Suprapubic skin (tissue), 4 donors: ENCODE data around the gene PCK2.

ENCODE experiments used
- CTCF ChIP-seq, 2 donors: fragments of 200-600 bp in 1 of 2; fragments of 450-650 bp in 1 of 2; sonication (generic) in 1 of 2; IDR thresholded peaks; one replicate each; pipeline ENCODE4 v1.5.1; 2016 to 2019; ENCODE audit warnings: antibody characterized with exemption in 2 of 2, mild to moderate bottlenecking in 1 of 2, moderate library complexity in 1 of 2
- POLR2A ChIP-seq, 2 donors: fragments of 450-650 bp; IDR thresholded peaks; one replicate each; pipeline ENCODE4 v1.6.1; 2017; ENCODE audit warnings: antibody characterized with exemption in 2 of 2, mild to moderate bottlenecking in 2 of 2, moderate library complexity in 2 of 2
- POLR2AphosphoS5 ChIP-seq, 3 donors: sonication (generic); formaldehyde crosslinking; IDR thresholded peaks; one replicate each; pipeline ENCODE4 v1.6.1; 2017; ENCODE audit warnings: antibody characterized with exemption in 3 of 3

DNA sequence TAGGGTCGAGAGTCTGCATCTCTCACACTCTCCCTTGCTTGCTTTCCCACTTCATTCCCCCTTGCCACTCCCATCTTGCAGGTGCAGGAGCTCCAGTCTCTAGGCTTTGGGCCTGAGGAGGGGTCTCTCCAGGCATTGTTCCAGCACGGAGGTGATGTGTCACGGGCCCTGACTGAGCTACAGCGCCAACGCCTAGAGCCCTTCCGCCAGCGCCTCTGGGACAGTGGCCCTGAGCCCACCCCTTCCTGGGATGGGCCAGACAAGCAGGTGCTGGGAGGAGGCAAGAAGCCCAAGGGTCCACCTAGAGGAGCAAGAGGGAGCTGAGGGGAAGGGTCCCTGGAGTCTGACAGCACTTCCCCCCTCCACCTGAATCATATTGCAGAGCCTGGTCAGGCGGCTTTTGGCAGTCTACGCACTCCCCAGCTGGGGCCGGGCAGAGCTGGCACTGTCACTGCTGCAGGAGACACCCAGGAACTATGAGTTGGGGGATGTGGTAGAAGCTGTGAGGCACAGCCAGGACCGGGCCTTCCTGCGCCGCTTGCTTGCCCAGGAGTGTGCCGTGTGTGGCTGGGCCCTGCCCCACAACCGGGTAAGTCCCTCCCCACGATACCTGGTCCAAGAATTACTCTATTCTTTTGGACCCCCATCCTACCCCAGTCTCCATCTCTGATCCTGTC, 57.4 kb downstream of the PCK2 start:
- TF ChIP-seq CTCF (IDR thresholded peaks at IDR 0.05) (no peak), POLR2AphosphoS5 (IDR thresholded peaks at IDR 0.05) (no peak), POLR2A (IDR thresholded peaks at IDR 0.05) (no peak)
